Measurements from ENCODE around the gene ERI3. TPM values are rescaled to one million over a fixed set of nuclear protein-coding genes. Genes with fewer than 3 reads are reported as not detected.

ERI3 gene
- total RNA-seq, 1 experiment from 2014 or later, result 74.2 TPM

DNA sequence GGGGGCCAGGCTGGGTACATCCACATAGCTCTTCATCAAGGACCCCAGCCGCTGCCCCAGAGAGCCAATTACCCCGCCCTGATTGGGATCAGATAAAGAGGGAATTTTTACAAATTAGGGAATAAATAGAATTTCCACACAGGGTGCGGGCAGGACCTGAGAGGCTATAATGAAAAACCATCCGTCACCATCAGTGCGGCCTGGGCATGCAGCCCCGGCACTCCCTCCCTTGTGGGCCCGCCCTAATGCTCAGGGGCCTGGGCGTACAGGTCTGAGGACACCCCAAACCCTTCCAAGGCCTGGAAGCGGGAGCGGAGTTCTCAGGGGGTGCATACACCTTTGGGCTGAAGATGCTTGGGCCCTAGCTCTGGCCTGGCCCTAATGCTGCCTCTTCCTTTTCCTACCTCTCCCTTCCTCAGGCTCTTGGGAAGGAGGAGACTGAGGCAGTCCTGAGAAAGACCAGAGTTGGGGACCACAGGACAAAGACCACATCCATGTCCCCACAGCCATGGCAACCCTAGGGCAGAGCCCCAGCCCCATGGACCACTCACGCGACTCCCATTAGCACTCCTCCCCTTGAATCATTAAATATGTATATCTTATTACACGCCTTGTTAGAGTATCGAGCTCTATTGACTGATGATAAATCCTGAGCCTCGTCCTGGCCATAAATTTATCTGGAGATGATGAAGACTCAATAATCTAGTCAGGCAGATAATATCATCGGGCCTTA, 125.5 kb downstream of the ERI3 start:
- no peak overlapping the region for H2AFZ ChIP-seq (ENCODE audit: low read depth, low read length, poor library complexity, severe bottlenecking)
- CTCF ChIA-PET, result no interaction called here
- H3K9me2 ChIP-seq (ENCODE audit: insufficient read depth), result no peaks in the 10 kb centered on the region
- BruUV-seq (replicated peaks), result no TSS peak
- POLR2A ChIA-PET, result no interaction called here
- H3K36me3 ChIP-seq (ENCODE audit: control insufficient read depth in 1 of 2, insufficient read depth in 2 of 2, low read length in 2 of 2), result peaks cover 0 to 5% of the 10 kb centered on the region in 2 experiments; a peak in 1 of 4 replicates
- no peak overlapping the region for H3K4me3 ChIP-seq (replicated peaks in 1 of 2; ENCODE audit: low read depth in 1 of 2, low read length in 2 of 2)
- no peak for DNase-seq (ENCODE audit: low read depth, low spot score)
- H3K4me1 ChIP-seq (ENCODE audit: control insufficient read depth in 1 of 2, insufficient read depth in 2 of 2, low read length in 2 of 2), result no peaks in the 10 kb centered on the region
- no peaks in the 10 kb centered on the region for H3K79me2 ChIP-seq (ENCODE audit: insufficient read depth, low read length)
- no peak overlapping the region for H3K9ac ChIP-seq (ENCODE audit: low read length)
- H3K27me3 ChIP-seq (ENCODE audit: insufficient read depth, low read length), result no peaks in the 10 kb centered on the region
- no peaks in the 10 kb centered on the region for H4K20me1 ChIP-seq (ENCODE audit: insufficient read depth)
- H3K9me3 ChIP-seq (ENCODE audit: control insufficient read depth in 1 of 2, insufficient read depth in 1 of 2, low read depth in 1 of 2, low read length in 2 of 2), result no peaks in the 10 kb centered on the region
- intact Hi-C loops (cut with micrococcal nuclease), result no loop called here
- H3K4me2 ChIP-seq (ENCODE audit: low read length), result no peak overlapping the region
- ATAC-seq, result no peak
- no peak overlapping the region for H3K27ac ChIP-seq (ENCODE audit: low read depth, low read length)
- RAD21 ChIA-PET (ENCODE audit: low non-redundant PET in 1 of 2, low total read pairs in 2 of 2, uncharacterized antibody in 2 of 2, unreplicated experiment in 2 of 2), result no interaction called here
- TF ChIP-seq ZFX (IDR thresholded peaks at IDR 0.05) (no peak), SP1 (IDR thresholded peaks at IDR 0.05; ENCODE audit: low read depth) (no peak), SIN3A (IDR thresholded peaks at IDR 0.05; ENCODE audit: low read depth) (no peak), FOSL1 (IDR thresholded peaks at IDR 0.05; ENCODE audit: low read depth) (no peak), JUND (IDR thresholded peaks at IDR 0.05) (no peak), CBX3 (IDR thresholded peaks at IDR 0.05; ENCODE audit: low read depth) (no peak), ZNF274 (IDR thresholded peaks at IDR 0.05; ENCODE audit: low read depth, low read length) (no peak), YY1 (IDR thresholded peaks at IDR 0.05; ENCODE audit: extremely low read depth, insufficient replicate concordance, low read depth, low read length) (no peak)
- TF ChIP-seq, protein P1, sequence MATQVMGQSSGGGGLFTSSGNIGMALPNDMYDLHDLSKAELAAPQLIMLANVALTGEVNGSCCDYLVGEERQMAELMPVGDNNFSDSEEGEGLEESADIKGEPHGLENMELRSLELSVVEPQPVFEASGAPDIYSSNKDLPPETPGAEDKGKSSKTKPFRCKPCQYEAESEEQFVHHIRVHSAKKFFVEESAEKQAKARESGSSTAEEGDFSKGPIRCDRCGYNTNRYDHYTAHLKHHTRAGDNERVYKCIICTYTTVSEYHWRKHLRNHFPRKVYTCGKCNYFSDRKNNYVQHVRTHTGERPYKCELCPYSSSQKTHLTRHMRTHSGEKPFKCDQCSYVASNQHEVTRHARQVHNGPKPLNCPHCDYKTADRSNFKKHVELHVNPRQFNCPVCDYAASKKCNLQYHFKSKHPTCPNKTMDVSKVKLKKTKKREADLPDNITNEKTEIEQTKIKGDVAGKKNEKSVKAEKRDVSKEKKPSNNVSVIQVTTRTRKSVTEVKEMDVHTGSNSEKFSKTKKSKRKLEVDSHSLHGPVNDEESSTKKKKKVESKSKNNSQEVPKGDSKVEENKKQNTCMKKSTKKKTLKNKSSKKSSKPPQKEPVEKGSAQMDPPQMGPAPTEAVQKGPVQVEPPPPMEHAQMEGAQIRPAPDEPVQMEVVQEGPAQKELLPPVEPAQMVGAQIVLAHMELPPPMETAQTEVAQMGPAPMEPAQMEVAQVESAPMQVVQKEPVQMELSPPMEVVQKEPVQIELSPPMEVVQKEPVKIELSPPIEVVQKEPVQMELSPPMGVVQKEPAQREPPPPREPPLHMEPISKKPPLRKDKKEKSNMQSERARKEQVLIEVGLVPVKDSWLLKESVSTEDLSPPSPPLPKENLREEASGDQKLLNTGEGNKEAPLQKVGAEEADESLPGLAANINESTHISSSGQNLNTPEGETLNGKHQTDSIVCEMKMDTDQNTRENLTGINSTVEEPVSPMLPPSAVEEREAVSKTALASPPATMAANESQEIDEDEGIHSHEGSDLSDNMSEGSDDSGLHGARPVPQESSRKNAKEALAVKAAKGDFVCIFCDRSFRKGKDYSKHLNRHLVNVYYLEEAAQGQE (IDR thresholded peaks at IDR 0.05; ENCODE audit: low read depth), result no peak
- TF ChIP-seq, protein P2, sequence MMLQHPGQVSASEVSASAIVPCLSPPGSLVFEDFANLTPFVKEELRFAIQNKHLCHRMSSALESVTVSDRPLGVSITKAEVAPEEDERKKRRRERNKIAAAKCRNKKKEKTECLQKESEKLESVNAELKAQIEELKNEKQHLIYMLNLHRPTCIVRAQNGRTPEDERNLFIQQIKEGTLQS (IDR thresholded peaks at IDR 0.05), result no peak

Measured in HCT116 (cell line).